LNCAP (cell line): Measurements from ENCODE around the gene SAT2.

ENCODE experiments used
- CTCF ChIP-seq: fragments of 450-650 bp; IDR thresholded peaks from 2 replicates; pipeline ENCODE4 v1.5.1; 2017; ENCODE audit warnings: mild to moderate bottlenecking

The SAT2 gene

GRCh38 chr17:7655541-7655840 is 27.9 kb upstream of the SAT2 start:
- TF ChIP-seq CTCF, result no peak

GRCh38 chr17:7654832-7655540 is 27.4 kb upstream of the SAT2 start:
- TF ChIP-seq CTCF, result no peak

GRCh38 chr17:7652388-7653356 is 25.1 kb upstream of the SAT2 start:
- no peak for TF ChIP-seq CTCF

GRCh38 chr17:7651665-7652387 is 24.2 kb upstream of the SAT2 start:
- TF ChIP-seq CTCF, result no peak

- TF ChIP-seq CTCF, result no peak
Observed at GRCh38 chr17:7651097-7651664, 23.6 kb upstream of the SAT2 start.

- TF ChIP-seq CTCF, result no peak
Observed at GRCh38 chr17:7650509-7651096, 23.0 kb upstream of the SAT2 start, which contains the start of gene ATP1B2. TSS of gene ATP1B2 (plus strand) at chr17:7650926. CDS start at chr17:7651519, 593 bp downstream.

GRCh38 chr17:7647018-7647417 is 19.4 kb upstream of the SAT2 start:
- TF ChIP-seq CTCF, result no peak
